Loucy (cell line): Measurements from ENCODE around the gene KRTAP10-5.

ENCODE experiments used
- H2AFZ ChIP-seq: fragments of 200-600 bp; sonication (generic); 2 replicates; pipeline ENCODE4 v1.6.0; 2016; ENCODE audit warnings: antibody characterized with exemption, mild to moderate bottlenecking, low read length, moderate library complexity
- H3F3A ChIP-seq: fragments of 200-600 bp; 2 replicates; pipeline ENCODE4 v1.6.0; 2016; ENCODE audit warnings: antibody characterized with exemption, low read depth, mild to moderate bottlenecking
- H3K27me3 ChIP-seq: fragments of 200-600 bp; sonication (generic); 2 replicates; pipeline ENCODE4 v1.6.1; 2014; ENCODE audit warnings: low read length, mild to moderate bottlenecking; ENCODE audit not compliant: insufficient read depth, poor library complexity, severe bottlenecking
- H3K36me3 ChIP-seq: fragments of 200-600 bp; sonication (generic); 2 replicates; pipeline ENCODE4 v1.6.1; 2016; ENCODE audit warnings: low read length; ENCODE audit not compliant: insufficient read depth
- H3K4me1 ChIP-seq: fragments of 200-600 bp; sonication (generic); 2 replicates; pipeline ENCODE4 v1.5.1; 2014; ENCODE audit warnings: low read length, mild to moderate bottlenecking; ENCODE audit not compliant: insufficient read depth, poor library complexity, severe bottlenecking
- H3K4me2 ChIP-seq: fragments of 200-600 bp; sonication (generic); 2 replicates; pipeline ENCODE4 v1.6.0; 2014; ENCODE audit warnings: antibody characterized with exemption, low read length, low read depth, mild to moderate bottlenecking; ENCODE audit not compliant: poor library complexity, severe bottlenecking
- H3K4me3 ChIP-seq: fragments of 200-600 bp; sonication (generic); 2 replicates; pipeline ENCODE4 v1.5.1; 2014; ENCODE audit warnings: low read length, mild to moderate bottlenecking, mixed read lengths; ENCODE audit not compliant: poor library complexity, severe bottlenecking
- H3K79me2 ChIP-seq: fragments of 200-600 bp; sonication (generic); 2 replicates; pipeline ENCODE4 v1.6.1; 2014; ENCODE audit warnings: low read length; ENCODE audit not compliant: insufficient read depth
- H3K9ac ChIP-seq: fragments of 200-600 bp; sonication (generic); 2 replicates; pipeline ENCODE4 v1.6.0; 2014; ENCODE audit warnings: mild to moderate bottlenecking, low read depth, low read length, moderate library complexity; ENCODE audit not compliant: poor library complexity, severe bottlenecking
- H3K9me2 ChIP-seq: fragments of 200-600 bp; sonication (generic); replicated peaks from 2 replicates; pipeline ENCODE4 v1.6.1; 2016; ENCODE audit warnings: low read depth, low read length, mixed read lengths
- H3K9me3 ChIP-seq: fragments of 200-600 bp; sonication (generic); 2 replicates; pipeline ENCODE4 v1.6.1; 2014; ENCODE audit warnings: mild to moderate bottlenecking, antibody characterized with exemption, low read length, low read depth; ENCODE audit not compliant: insufficient read depth
- H4K20me1 ChIP-seq: fragments of 200-600 bp; sonication (generic); 2 replicates; pipeline ENCODE4 v1.6.0; 2014; ENCODE audit warnings: antibody characterized with exemption, low read length, mild to moderate bottlenecking; ENCODE audit not compliant: insufficient read depth, poor library complexity, severe bottlenecking
- EZH2phosphoT487 ChIP-seq: fragments of 200-600 bp; IDR thresholded peaks from 2 replicates; pipeline ENCODE4 v1.6.1; 2018; ENCODE audit warnings: antibody characterized with exemption, mild to moderate bottlenecking, moderate library complexity, borderline replicate concordance
- TF ChIP-seq, protein P1 (sequence below): fragments of 200-600 bp; sonication (generic); conservative IDR thresholded peaks from 2 replicates; pipeline ENCODE4 v1.5.1; 2014; ENCODE audit warnings: mild to moderate bottlenecking, antibody characterized with exemption, low read length

KRTAP10-5 gene

DNA sequence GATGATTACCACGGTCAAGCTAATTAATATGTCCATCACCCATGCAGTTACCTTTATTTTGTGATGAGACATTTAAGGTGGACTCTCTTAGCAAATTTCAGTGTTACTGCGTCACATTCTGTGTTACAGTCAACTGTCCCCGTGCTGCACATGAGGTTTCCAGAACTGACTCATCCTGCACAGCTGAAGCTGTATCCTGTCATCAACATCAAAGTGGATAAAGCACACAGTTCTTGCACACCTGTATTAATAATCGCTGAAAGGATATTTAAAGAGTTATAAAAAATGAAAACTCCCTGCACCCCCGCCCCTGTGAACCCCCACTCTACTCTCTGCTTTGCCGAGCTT is 3.4 kb upstream of the KRTAP10-5 start:
- TF ChIP-seq, protein P1, sequence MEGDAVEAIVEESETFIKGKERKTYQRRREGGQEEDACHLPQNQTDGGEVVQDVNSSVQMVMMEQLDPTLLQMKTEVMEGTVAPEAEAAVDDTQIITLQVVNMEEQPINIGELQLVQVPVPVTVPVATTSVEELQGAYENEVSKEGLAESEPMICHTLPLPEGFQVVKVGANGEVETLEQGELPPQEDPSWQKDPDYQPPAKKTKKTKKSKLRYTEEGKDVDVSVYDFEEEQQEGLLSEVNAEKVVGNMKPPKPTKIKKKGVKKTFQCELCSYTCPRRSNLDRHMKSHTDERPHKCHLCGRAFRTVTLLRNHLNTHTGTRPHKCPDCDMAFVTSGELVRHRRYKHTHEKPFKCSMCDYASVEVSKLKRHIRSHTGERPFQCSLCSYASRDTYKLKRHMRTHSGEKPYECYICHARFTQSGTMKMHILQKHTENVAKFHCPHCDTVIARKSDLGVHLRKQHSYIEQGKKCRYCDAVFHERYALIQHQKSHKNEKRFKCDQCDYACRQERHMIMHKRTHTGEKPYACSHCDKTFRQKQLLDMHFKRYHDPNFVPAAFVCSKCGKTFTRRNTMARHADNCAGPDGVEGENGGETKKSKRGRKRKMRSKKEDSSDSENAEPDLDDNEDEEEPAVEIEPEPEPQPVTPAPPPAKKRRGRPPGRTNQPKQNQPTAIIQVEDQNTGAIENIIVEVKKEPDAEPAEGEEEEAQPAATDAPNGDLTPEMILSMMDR = no peak
- no peak for TF ChIP-seq EZH2phosphoT487
- no peaks in the 10 kb centered on the region; the same call in 1 of the 2 replicates for H3F3A ChIP-seq
- no peaks in the 10 kb centered on the region for H3K9me2 ChIP-seq
- no peaks in the 10 kb centered on the region for H3K4me1 ChIP-seq
- H4K20me1 ChIP-seq = no peaks in the 10 kb centered on the region
- peaks cover 6% of the 10 kb centered on the region; the same call in 1 of the 2 replicates for H3K9me3 ChIP-seq
- H2AFZ ChIP-seq = no peak overlapping the region
- H3K27me3 ChIP-seq = no peaks in the 10 kb centered on the region
- H3K79me2 ChIP-seq = no peaks in the 10 kb centered on the region
- H3K36me3 ChIP-seq = no peaks in the 10 kb centered on the region
- H3K9ac ChIP-seq = no peak overlapping the region
- H3K4me3 ChIP-seq = no peak overlapping the region
- no peak overlapping the region for H3K4me2 ChIP-seq

DNA sequence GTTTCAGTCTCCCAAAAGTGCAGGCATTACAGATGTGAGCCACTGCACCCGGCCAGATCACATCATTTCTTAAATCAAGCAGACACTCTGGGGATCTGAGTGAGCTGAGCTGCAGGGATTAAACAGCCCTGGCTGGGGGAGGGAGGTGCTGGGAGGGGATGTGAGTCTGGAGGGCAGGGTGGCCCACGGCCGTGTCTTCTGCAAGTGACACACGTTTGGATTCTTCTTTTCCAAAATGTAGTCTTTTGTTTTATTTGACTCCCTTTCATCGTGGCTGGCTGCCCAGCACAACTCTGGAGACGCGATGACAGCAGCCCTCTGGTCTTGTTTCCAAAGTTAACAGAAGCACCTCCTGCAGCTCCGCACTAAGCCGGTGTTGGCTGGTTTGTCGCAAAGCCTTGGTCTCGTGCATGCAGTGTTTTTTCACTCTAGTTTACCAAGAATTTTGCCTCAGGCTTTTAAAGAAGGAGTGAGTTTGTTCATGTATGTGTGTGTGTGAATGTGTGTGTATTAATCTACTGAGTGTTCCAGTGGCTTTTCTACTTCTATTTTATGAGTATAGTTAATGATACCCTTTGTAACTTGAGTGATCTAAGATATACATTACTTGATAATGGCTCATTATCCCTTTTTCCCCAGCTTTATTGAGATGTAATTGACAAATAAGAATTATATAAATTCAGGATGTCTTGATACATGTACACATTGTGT is 2.8 kb upstream of the KRTAP10-5 start:
- Histone ChIP-seq H3K9me3 (peaks cover 6% of the 10 kb centered on the region; the same call in 1 of the 2 replicates), H3K36me3 (no peaks in the 10 kb centered on the region), H3K9me2 (no peaks in the 10 kb centered on the region), H3K9ac (no peak overlapping the region), H3K4me1 (no peaks in the 10 kb centered on the region), H3K4me2 (no peak overlapping the region), H3K79me2 (no peaks in the 10 kb centered on the region), H3F3A (no peaks in the 10 kb centered on the region; the same call in 1 of the 2 replicates), H4K20me1 (no peaks in the 10 kb centered on the region), H2AFZ (no peak overlapping the region), H3K27me3 (no peaks in the 10 kb centered on the region), H3K4me3 (no peak overlapping the region)
- TF ChIP-seq, protein P1 = no peak
- no peak for TF ChIP-seq EZH2phosphoT487

DNA sequence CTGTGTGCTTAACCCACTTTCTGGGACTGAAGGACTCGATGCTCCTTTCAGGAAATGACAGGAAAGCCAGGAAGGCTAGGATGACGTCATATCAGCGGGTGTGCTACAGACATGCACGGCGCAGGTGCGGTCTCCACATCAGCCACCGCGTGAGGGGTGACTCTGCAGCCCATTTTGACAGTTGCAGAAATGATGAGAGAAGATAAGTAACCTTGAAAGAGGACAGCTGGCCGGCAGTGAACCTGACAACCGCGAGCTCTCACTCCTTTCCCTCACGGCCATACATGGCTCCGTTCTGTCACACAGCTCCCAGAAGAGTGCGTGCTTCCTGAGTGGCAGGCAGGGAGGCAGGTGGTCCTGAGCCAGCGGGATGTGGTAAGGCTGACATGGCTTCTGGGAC is 1.7 kb upstream of the KRTAP10-5 start:
- no peaks in the 10 kb centered on the region; the same call in 1 of the 2 replicates for H3F3A ChIP-seq
- H3K9me2 ChIP-seq = no peaks in the 10 kb centered on the region
- H3K9me3 ChIP-seq = peaks cover 6% of the 10 kb centered on the region; the same call in 1 of the 2 replicates
- no peak overlapping the region for H3K9ac ChIP-seq
- H3K79me2 ChIP-seq = no peaks in the 10 kb centered on the region
- H2AFZ ChIP-seq = no peak overlapping the region
- H4K20me1 ChIP-seq = no peaks in the 10 kb centered on the region
- no peaks in the 10 kb centered on the region for H3K27me3 ChIP-seq
- no peak for TF ChIP-seq EZH2phosphoT487
- TF ChIP-seq, protein P1 = no peak
- no peak overlapping the region for H3K4me3 ChIP-seq
- no peaks in the 10 kb centered on the region for H3K4me1 ChIP-seq
- no peak overlapping the region for H3K4me2 ChIP-seq
- no peaks in the 10 kb centered on the region for H3K36me3 ChIP-seq
